ENCODE data around the gene TTC32. TPM values are rescaled to one million over a fixed set of nuclear protein-coding genes. Genes with fewer than 3 reads are reported as not detected.

Gene TTC32
- total and polyA plus RNA-seq, 2 of the 4 experiments (the other 2 are of a cell fraction), result 1.1 to 3.9 TPM

DNA sequence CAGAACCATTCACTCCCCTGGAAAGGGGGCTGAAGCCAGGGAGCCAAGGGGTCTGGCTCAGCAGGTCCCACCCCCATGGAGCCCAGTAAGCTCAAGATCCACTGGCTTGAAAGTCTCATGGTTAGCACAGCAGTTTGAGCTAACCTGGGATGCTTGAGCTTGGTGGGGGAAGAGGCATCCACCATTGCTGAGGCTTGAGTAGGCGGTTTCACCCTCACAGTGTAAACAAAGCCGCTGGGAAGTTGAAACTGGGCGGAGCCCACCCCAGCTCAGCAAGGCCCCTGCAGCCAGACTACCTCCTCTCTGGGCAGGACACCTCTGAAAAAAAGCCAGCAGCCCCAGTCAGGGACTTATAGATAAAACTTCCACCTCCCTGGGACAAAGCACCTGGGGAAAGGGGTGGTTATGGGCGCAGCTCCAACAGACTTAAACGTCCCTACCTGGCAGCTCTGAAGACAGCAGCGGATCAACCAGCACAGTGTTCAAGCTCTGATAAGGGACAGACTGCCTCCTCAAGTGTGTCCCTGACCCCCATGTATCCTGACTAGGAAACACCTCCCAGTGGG lies 14.7 kb upstream of the TTC32 start:
- Histone ChIP-seq H4K5ac (ENCODE audit: low read depth, low read length) (no peak overlapping the region), H2BK20ac (ENCODE audit: low read depth, low read length) (no peak overlapping the region), H2AK5ac (ENCODE audit: low read depth, low read length) (no peak overlapping the region), H3K79me1 (ENCODE audit: low read depth in 1 of 2, low read length in 2 of 2) (no peaks in the 10 kb centered on the region), H3K9me3 (ENCODE audit: control insufficient read depth, insufficient read depth, low read length) (no peaks in the 10 kb centered on the region), H4K8ac (ENCODE audit: low read depth in 2 of 2, low read length in 2 of 2) (no peak overlapping the region), H3K14ac (replicated peaks; ENCODE audit: low read depth, low read length) (no peak overlapping the region), H3K36me3 (ENCODE audit: control insufficient read depth, insufficient read depth, low read length) (peaks cover 7% of the 10 kb centered on the region), H3K4ac (ENCODE audit: low read depth, low read length) (no peak overlapping the region), H3K56ac (ENCODE audit: extremely low read depth, insufficient read depth, low read length) (no peak overlapping the region), H3K4me3 (ENCODE audit: insufficient read depth, low read depth, low read length) (no peak overlapping the region), H4K20me1 (ENCODE audit: insufficient read depth, low read length) (no peaks in the 10 kb centered on the region), H3K9ac (ENCODE audit: low read depth, low read length) (no peak overlapping the region), H3K18ac (ENCODE audit: low read depth, low read length) (no peak overlapping the region), H3K4me2 (ENCODE audit: low read depth, low read length) (no peak overlapping the region), H2BK120ac (ENCODE audit: low read depth, low read length) (no peak overlapping the region), H2BK5ac (ENCODE audit: low read depth, low read length, poor library complexity, severe bottlenecking) (no peak overlapping the region), H3K4me1 (ENCODE audit: control insufficient read depth, insufficient read depth, low read length) (no peaks in the 10 kb centered on the region), H2AFZ (replicated peaks; ENCODE audit: low read length, poor library complexity) (no peak overlapping the region), H4K91ac (ENCODE audit: insufficient read depth, low read depth, low read length) (no peak overlapping the region), H3K9me1 (ENCODE audit: insufficient read depth, low read length) (no peaks in the 10 kb centered on the region), H3K27me3 (ENCODE audit: control insufficient read depth, insufficient read depth, low read length) (no peaks in the 10 kb centered on the region; the same call in 1 of the 2 replicates), H2BK15ac (ENCODE audit: low read depth, low read length) (no peak overlapping the region), H3K23ac (ENCODE audit: low read depth, low read length) (no peak overlapping the region), H2AK9ac (replicated peaks; ENCODE audit: low read depth, low read length, poor library complexity) (no peak overlapping the region), H3K27ac (ENCODE audit: insufficient read depth, low read length) (no peak overlapping the region)
- TF ChIP-seq RAD21 (IDR thresholded peaks at IDR 0.05; ENCODE audit: low read length) (no peak), CEBPB (IDR thresholded peaks at IDR 0.05; ENCODE audit: low read depth, low read length) (no peak), SMC3 (IDR thresholded peaks at IDR 0.05; ENCODE audit: low read depth, low read length) (no peak), MXI1 (IDR thresholded peaks at IDR 0.05; ENCODE audit: borderline replicate concordance, low read depth, low read length) (no peak), RCOR1 (IDR thresholded peaks at IDR 0.05; ENCODE audit: insufficient replicate concordance, low read length) (no peak), CHD1 (IDR thresholded peaks at IDR 0.05; ENCODE audit: low read depth, low read length) (no peak)
- TF ChIP-seq, protein P1, sequence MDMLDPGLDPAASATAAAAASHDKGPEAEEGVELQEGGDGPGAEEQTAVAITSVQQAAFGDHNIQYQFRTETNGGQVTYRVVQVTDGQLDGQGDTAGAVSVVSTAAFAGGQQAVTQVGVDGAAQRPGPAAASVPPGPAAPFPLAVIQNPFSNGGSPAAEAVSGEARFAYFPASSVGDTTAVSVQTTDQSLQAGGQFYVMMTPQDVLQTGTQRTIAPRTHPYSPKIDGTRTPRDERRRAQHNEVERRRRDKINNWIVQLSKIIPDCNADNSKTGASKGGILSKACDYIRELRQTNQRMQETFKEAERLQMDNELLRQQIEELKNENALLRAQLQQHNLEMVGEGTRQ (IDR thresholded peaks at IDR 0.05; ENCODE audit: low read depth, low read length), result no peak
- DNase-seq (no peak), ATAC-seq (ENCODE audit: low read depth) (no peak)
- dilution Hi-C loops (cut with HindIII; ENCODE audit: low sequenced_read_pairs, unreplicated experiment), result no loop called here
- CTCF ChIA-PET, result no interaction called here
- WGBS, 2 experiments (ENCODE audit: extremely low coverage in 2 of 2, insufficient read length in 1 of 2), result 100% methylated on average over 2 of the region's 6 CpGs; no CpG with 5 or more reads in 1 of the 2 experiments
- intact Hi-C loops (cut with micrococcal nuclease), result no loop called here
- POLR2A ChIA-PET (ENCODE audit: unreplicated experiment), result no interaction called here
- in situ Hi-C loops (cut with MboI; ENCODE audit: low sequenced_read_pairs), result no loop called here
- BruUV-seq (replicated peaks), result no TSS peak

Measured in IMR-90 (cell line).